Embryonic facial prominence (tissue), 1 donor: Measurements from ENCODE around the gene SULT1A2.
"Not testable (repeated sequence)": the region's sequence is repeated elsewhere in the genome, so short reads cannot be mapped to it uniquely, and the experiment has no call there.

Source experiments
- DNase-seq: peaks from one replicate; pipeline ENCODE4 v3.0.0-alpha.2; 2016; ENCODE audit errors: extremely low spot score

SULT1A2 gene

DNA sequence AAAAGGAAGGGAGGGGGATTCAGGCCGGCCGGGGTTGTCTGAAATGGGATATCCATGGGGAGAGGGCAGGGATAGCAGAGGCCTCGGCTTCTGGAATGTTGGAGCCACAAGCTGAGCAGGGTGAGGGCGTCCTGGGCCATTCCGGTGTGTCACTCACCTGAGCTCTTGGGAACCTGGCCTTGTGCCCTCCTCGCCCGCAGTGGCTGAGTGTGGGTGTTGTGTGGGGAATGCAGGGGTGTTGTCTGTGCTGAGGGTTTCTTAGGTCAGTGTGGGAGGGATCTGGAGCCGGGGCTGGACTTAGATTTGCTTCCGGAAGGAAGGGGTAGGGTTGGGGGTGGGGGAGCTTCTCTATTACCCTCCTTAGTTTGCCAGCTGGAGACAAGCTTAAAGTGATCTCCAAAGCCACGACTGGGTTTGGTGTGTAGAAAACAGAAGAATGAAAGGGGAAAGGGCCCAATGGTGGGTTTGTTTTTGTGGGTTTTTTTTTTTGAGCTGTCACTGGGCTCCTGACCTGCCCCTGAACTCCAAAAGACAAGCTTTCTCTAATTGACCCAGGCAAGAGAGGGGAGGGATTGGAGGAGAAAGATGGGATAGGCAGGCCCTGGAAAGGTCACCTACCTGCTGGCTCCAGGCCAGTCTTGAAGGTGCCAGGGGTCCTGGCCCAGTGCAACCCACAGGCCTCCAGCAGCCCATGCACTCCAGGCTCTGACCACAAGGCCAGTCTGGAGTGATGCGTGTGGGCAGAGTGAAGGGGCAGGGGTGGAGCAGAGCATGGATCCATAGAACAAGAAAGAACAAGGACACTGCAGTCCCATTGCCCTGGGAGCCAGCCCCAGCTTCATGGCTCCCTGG is at the start of gene SULT1A2:
SULT1A2 (minus strand) TSS at position 211 of the 852 bp plus-strand sequence. CDS start 1,120 bp downstream, outside the sequence.
- no peak for DNase-seq

DNA sequence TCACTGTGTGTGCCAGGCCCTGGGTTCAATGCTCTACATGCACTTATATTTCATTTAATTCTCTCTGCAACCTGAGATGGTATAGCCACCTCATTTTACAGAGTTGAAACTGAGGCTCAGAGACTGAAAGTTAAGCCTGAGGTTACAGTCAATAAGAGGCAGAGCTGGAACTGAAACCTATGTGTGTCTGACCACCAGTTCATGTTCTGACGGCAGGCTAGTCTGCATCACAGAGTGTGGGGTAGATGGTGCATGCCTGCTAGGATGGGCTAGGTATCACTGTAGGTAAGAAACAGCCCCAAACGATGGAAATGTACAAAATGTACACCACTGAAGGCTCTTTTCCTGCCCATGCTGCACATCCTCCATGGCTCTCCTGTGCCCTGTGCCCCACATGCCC is 43.1 kb upstream of the SULT1A2 start:
- DNase-seq = not testable (repeated sequence)

DNA sequence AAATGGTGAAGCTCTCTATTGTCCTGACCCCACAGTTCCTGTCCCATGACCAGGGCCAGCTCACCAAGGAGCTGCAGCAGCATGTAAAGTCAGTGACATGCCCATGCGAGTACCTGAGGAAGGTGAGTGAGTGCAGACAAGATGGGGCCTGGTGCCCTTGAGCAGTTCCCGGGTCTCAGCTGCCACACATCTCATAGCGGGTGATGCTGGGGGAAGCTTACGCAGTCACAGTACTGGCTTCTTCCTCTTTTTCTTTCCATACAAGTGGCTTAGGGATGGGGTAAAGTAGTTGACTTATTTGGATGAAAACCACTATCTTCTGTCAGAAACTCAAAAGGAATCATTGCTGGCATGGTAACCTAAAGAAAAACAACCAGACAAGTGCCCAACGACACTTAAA is 41.5 kb upstream of the SULT1A2 start:
- DNase-seq = not testable (repeated sequence)

DNA sequence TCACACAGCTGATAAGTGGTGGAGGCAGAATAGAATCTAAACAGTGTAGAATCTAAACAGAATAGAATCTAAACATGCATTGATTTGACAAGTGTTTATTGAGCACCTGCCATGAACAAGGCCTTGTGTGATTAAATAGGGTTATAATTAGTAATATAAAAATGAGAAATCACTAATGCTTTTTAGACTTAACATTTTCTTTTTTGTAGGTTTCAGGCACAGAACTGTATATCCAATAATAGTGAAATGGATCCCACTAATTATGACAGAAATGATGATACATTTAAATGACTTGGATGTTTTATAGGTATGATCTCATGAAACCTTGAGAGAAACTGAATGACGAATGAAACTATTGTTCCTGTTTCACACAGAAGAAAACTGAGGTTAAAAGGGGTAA is 40.9 kb upstream of the SULT1A2 start, which contains the start of gene NPIPB8:
NPIPB8 (plus strand) TSS at position 301 of the 400 bp plus-strand sequence. CDS start 296 bp downstream, outside the sequence.
- not testable (repeated sequence) for DNase-seq

DNA sequence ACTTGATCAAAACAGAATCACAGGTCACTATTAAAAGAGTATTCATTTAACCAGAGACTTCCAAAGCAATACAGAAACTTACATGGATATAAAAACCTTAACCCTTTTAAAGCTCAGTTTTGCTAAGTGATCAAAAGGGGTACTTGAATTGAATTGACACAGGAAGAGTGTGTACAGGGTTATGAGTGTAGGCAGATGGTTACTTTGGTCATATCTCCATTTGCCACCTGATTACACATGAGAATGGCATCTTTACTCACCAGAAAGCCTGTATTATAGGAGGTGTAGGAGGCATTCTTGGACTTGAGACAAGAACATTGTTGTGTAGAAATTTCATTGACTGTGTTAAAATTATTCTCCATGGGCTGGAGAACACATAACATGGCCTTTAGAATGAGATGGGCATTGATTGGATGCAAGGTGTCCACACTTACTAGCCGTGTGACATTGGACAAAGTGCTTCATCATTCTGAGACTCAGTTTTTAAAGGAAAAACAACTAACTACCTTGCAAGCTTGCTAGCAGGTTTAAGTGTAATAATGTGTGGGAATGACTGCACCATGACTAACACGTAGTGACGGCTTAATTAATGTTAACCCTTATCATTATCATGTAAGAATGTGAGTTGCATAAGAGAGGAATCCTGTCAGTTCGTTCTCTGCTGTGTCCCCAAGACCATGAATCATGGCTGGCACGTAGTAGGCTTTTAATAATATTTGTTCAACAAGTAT is 39.4 kb upstream of the SULT1A2 start:
- DNase-seq = not testable (repeated sequence)

DNA sequence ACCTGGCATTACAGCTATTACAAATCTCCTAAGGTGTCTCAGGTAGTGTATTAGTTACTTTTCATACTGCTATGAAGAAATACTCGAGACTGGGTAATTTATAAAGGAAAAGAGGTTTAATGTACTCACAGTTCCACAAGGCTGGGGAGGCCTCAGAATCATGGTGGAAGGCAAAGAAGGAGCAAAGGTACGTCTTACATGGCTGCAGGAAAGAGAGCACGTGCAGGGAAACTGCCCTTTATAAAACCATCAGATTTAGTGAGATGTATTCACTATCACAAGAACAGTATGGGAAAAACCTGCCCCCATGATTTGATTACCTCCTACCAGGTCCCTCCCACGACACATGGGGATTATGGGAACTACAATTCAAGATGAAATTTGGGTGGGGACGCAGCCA is 34.1 kb upstream of the SULT1A2 start:
- DNase-seq = not testable (repeated sequence)

DNA sequence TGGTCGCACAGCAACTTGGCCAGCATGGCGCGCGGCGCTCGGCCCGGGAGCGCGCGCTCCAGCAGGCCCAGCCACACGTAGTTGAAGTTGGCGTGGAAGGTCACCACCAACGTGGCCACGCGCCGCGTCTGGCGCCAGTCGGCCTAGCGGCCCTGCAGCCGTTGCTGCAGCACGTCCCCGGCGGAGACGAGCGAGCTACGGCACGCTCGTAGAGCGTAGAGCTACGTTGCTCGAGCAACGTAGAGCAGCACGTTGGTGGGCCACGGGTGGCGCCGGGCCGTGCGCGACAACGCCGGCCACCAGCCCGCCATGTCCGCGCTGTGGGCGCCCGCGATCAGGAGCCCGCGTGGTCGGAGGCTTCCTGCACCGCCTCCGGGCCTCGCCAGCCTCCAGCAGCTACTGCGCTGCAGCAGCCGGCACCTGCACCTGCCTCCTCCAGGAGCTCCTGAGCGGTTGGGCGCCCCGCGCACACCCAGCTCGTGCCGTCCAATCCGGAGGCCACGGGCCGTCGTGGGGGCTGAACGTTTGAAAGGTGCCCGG is 26.4 kb upstream of the SULT1A2 start:
- DNase-seq = no peak

DNA sequence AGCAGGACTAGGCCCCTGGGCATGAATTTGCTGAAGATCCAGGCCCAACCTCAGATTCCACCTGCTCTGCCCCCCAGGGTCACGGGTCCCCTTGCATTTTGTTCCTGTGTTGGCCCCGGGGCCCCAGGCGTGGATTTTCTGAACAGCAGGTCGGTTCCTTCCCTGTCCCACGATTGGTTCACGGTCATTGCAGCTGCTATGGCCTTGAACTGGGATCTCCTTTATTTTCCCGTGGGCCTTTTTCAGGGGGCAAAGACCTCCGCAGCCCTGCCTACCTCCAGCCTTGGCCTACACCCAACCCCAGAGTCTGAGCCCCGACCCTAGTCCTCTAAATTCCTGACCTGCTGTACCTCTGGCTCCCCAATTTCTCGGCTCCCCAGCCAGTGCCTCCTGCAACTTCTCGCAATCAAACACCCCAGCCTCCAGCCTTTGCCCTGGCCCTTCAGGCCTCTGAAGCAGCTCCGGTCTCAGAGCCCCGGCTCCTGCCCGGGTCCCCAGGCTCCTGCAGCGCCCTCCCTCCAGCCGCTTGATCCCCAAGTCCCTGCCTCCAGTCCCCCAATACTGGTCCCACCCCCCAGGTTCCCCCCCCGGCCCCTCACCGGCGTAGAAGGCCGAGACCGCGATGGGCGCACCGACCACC is 25.8 kb upstream of the SULT1A2 start:
- not testable (repeated sequence) for DNase-seq

DNA sequence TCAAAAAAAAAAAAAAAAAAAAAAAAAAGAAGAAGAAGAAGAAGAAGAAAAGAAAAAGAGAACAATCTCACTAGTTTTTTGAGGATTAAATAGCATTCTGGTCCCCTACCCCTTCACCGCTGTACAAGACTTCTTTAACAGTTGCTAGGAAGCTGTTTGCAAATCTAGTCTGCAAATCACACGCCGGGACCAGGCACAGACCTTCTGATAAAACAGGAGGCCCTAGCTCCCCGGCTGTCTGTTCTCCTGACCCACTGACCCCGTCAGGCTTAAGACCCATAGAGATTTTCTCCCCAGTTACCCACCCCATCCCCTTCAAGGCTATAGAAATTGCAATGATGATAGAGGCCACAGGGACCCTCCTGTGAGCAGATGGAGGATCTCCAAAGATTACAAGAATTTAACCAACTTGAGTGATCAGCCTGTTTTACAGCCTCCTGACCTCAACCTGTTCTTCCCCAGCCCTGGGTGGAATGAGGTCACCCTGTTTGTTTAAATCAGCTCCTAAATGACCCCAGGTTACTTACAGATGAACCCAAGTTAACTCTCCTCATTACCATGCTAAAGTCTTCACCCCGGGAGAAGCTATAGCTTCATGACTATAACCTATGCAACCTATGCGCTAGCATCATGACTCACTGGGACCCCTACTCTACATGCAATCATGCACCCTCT is 24.8 kb upstream of the SULT1A2 start:
- no peak for DNase-seq

DNA sequence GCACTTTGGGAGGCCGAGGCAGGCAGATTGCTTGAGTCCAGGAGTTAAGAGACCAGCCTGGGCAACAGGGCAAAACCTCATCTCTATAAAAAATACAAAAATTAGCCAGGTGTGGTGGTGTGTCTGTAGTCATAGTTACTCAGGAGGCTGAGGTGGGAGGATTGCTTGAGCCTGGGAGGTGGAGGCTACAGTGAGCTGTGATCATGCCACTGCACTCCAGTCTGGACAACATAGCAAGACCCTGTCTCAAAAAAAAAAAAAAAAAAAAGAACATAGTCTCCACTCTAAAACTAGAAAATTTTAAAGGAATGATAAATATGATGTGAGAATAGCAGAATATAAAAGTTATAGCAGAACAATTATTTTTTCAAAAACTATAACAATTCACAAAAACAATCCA is 23.5 kb upstream of the SULT1A2 start:
- DNase-seq = not testable (repeated sequence)

DNA sequence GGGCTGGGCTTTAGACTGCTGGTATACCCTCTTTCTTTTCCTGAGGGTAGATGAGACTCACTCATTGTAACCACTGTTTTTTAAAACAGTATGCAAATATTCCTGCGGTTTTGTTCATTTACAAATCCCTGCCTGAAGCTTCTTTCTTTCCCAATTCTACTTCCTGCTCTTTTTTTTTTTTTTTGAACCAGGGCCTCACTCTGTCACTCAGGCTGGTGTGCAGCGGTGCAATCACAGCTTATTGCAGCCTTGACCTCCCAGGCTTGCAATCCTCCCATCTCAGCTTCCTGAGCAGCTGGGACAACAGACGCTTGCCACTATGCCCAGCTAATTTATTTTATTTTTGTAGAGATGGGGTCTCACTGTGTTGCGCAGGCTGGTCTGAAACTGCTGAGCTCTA is 21.0 kb upstream of the SULT1A2 start:
- DNase-seq = no peak

DNA sequence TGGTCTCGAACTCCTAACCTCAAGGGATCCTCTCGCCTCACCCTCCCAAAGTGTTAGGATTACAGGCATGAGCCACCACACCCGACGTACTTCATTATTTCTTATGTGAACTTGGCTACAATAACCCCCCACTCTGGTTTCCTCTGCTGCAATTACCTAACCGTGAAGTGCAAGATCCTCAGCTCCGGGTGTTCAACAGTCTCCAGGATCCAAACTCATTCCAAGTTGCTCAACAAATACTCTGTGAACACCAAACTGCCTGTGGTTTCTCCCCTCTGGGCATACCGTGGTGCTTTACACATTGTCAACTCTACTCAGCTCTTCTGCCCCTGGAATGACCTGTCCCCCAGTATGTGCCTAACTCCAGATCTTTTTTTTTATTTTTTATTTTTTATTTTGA is 19.8 kb upstream of the SULT1A2 start:
- no peak for DNase-seq

DNA sequence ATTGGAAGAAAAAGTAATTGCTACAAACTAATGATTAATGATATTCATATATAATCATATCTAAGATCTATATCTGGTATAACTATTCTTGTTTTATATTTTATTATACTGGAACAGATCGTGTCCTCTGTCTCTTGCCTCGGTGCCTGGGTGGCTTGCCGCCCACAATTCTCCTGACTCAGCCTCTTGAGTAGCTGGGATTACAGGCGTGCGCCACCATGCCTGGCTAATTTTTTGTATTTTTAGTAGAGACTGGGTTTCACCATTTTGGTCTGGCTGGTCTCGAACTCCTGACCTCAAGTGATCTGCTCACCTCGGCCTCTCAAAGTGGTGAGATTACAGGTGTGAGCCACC is 19.4 kb upstream of the SULT1A2 start:
- DNase-seq = not testable (repeated sequence)

DNA sequence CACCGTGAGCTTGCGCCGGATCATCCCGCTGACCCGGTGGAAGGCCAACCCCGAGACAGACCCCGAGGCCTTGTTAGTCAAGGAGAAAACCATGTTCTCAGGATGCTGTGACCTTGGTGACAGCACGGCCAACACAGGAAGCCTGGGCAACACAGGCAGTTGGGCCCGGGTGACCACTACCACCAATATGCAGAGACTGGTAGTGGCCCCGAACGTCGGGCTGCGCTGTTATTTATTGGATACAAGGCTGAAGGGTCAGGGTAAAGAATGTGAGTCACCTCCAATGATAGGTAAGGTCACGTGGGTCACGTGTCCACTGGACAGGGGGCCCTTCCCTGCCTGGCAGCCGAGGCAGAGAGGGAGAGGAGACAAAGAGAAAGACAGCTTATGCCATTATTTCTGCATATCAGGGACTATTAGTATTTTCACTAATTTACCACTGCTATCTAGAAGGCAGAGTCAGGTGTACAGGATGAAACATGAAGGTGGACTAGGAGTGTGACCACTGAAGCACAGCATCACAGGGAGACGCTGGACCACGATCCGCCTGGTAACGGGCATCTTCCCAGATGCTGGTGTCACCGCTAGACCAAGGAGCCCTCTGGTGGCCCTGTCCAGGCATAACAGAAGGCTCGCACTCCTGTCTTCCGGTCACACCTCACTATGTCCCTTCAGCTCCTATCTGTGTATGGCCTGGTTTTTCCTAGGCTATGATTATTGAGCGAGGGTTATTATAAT is 18.8 kb upstream of the SULT1A2 start:
- not testable (repeated sequence) for DNase-seq

DNA sequence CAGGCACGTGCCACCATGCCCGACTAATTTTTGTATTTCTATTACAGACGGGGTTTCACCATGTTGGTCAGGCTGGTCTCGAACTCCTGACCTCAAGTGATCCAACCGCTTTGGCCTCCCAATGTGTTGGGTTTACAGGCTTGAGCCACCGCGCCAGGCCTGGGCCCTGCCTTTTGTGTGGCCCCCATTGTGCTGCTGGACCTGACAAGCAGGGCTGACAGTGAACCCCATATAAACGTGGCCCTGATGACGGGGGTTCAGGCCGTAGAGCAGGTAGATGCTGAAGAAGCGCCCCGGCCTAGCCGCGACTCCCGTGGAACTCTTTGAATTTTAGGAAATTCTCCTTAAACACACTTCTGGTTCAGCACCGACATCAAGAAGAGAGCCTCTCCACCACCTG is 17.7 kb upstream of the SULT1A2 start:
- DNase-seq = not testable (repeated sequence)

DNA sequence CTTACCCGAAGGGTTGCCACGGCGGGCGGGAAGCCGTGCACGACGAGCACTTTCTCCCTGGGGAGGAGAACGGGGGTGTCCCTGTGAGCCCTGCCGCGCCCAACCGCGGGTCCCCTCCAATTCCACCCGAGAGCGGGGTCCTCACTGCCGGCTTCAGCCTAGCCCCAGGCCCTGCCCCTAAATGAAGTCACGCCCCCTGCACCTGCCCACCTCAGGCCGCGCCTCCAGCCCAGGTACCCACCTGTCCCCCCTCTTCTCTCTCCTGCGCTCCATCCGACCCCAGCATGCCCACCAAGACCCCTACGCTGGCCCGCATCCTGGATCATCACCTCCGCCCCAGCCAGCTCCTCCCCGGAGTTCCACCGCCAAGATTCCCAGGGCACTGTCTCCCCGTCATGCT is 17.1 kb upstream of the SULT1A2 start:
- not testable (repeated sequence) for DNase-seq

DNA sequence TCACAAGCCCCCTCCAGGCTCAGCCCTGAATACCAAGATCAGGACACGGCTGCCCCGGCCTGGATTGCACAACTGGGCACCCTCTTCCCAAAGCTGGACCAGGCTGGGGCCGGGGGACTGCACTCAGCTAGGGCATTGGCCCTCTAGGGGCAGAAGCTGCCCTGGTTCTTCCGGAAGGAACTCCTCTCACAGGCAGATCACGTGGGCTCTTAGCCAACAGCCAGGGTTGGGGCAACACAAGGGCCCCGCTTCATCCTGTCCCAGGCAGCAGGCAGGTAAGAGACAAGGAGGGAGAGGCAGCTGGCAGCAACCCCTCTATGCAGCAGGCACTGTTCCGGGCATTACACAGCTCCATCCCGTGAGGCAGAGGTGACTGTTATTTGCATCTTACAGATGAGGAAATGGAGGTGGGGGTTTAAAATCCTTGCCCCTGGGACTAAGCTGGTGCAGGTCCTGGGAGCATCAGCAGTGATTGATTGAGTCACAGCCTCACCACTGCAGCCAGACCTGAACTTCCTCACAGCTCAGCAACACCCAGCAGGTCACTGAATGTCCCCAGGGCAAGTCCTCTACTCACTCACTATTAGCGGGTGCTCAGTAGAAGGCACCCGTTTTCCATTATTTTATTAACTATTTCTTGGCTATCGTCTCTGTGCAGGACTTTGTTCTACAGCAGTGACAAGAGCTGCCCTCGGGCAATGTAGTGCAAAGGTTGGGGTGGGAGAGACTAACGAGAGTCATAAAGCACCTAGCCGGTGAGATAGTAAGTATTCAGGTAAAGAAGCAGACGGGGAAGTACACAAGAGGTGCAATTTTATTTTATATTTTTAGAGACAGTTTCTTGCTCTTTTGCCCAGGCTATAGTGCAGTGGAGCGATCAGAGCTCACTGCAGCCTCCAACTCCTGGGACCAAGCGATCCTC is 15.8 kb upstream of the SULT1A2 start:
- DNase-seq = not testable (repeated sequence)

DNA sequence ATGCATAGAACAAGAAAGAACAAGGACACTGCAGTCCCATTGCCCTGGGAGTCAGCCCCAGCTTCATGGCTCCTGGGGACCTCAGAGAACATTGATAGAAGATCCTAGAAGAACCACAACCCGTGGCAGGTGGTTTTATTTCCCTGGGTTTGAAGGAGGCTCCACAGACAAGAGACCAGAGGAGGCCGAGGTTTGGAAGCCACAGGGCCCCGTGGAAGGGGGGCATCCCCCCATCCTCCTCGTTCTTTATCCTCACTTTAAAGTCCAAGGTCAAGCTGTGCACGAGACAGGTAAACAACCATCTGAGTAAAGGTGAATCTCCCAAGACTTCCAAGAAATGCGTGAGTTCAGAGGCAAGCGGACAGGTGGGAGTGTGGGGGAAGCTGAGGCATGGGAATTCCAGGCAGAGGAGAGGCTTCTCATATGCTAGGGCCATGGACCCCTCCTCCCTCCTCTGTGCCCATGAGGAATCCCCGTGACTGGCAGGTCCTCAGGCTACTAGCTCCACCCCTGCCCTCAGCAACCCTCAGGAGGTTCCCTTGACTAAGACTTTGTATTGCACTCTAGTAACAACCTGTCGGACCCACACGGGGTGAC is 13.8 kb upstream of the SULT1A2 start:
- DNase-seq = no peak
